HG03159 (cell line): ENCODE results near the gene TCP11L1.

Experiments used
- ATAC-seq: cut with Tn5 transposase; IDR thresholded peaks from one replicate; pipeline ENCODE4 v1.9.1; 2021; ENCODE audit warnings: mild to moderate bottlenecking, moderate library complexity; ENCODE audit not compliant: unreplicated experiment

The TCP11L1 gene

GRCh38 chr11:33039274-33040032 lies at the start of gene TCP11L1:
TCP11L1 (plus strand) TSS chr11:33039572; CDS start chr11:33043774, 4,202 bp downstream.
- peak; percentile 71 for ATAC-seq

- ATAC-seq = no peak
Observed at GRCh38 chr11:32990481-32990880, 48.9 kb upstream of the TCP11L1 start.

GRCh38 chr11:32991427-32991826 lies 47.9 kb upstream of the TCP11L1 start:
- no peak for ATAC-seq

GRCh38 chr11:32991898-32992297 lies 47.5 kb upstream of the TCP11L1 start:
- no peak for ATAC-seq

GRCh38 chr11:33000181-33000580 lies 39.2 kb upstream of the TCP11L1 start:
- no peak for ATAC-seq

- ATAC-seq = no peak
Observed at GRCh38 chr11:33001281-33001680, 38.1 kb upstream of the TCP11L1 start.

- ATAC-seq = no peak
Observed at GRCh38 chr11:33001751-33002542, 37.4 kb upstream of the TCP11L1 start.

- no peak for ATAC-seq
Observed at GRCh38 chr11:33005175-33005574, 34.2 kb upstream of the TCP11L1 start.

- ATAC-seq = no peak
Observed at GRCh38 chr11:33006010-33006409, 33.4 kb upstream of the TCP11L1 start.

GRCh38 chr11:33013755-33014154 lies 25.6 kb upstream of the TCP11L1 start:
- no peak for ATAC-seq

GRCh38 chr11:33015621-33016551 lies 23.5 kb upstream of the TCP11L1 start, which contains the start of gene DEPDC7:
DEPDC7 (plus strand) TSS chr11:33015878; CDS start chr11:33015956, 78 bp downstream.
- ATAC-seq = peak; percentile 70

GRCh38 chr11:33016654-33017053 lies 22.7 kb upstream of the TCP11L1 start:
- ATAC-seq = no peak

- no peak for ATAC-seq
Observed at GRCh38 chr11:33017478-33017877, 21.9 kb upstream of the TCP11L1 start.

GRCh38 chr11:33017965-33018364 lies 21.4 kb upstream of the TCP11L1 start:
- ATAC-seq = no peak

GRCh38 chr11:33018840-33019239 lies 20.5 kb upstream of the TCP11L1 start:
- ATAC-seq = no peak

GRCh38 chr11:33021501-33021900 lies 17.9 kb upstream of the TCP11L1 start:
- ATAC-seq = no peak

- ATAC-seq = no peak
Observed at GRCh38 chr11:33021937-33022336, 17.4 kb upstream of the TCP11L1 start.

- no peak for ATAC-seq
Observed at GRCh38 chr11:33025339-33025722, 14.0 kb upstream of the TCP11L1 start.

- ATAC-seq = no peak
Observed at GRCh38 chr11:33027233-33027632, 12.1 kb upstream of the TCP11L1 start.

- no peak for ATAC-seq
Observed at GRCh38 chr11:33027846-33028536, 11.4 kb upstream of the TCP11L1 start.
